CD4-positive, alpha-beta T cell (primary cell): ENCODE data around the gene TTLL6. TPM values are rescaled to one million over a fixed set of nuclear protein-coding genes. Genes with fewer than 3 reads are reported as not detected.

ENCODE experiments used
- ATAC-seq: fragments of 200-7000 bp; cut with Tn5 transposase; one replicate; pipeline ENCODE4 v1.10.0; 2022; ENCODE audit warnings: mild to moderate bottlenecking; ENCODE audit not compliant: poor library complexity
- CTCF ChIA-PET: fragments of 350-600 bp; sonication (Branson Sonifier 250); formaldehyde crosslinking; loops from one replicate; lab custom pipeline; 2021; ENCODE audit warnings: antibody characterized with exemption, inconsistent platforms; lab: Charles Lee
- POLR2A ChIA-PET: fragments of 350-600 bp; sonication (Branson Sonifier 250); formaldehyde crosslinking; loops from one replicate; lab custom pipeline; 2021; ENCODE audit warnings: antibody characterized with exemption, inconsistent platforms; lab: Charles Lee
- DNase-seq, 14 experiments: peaks; one replicate each; pipeline ENCODE4 v3.0.0-alpha.2; 2013 to 2020; ENCODE audit warnings: mixed read lengths in 2 of 14
- H3K27ac ChIP-seq, 2 donors: one replicate each; pipeline versions ENCODE4 v1.5.1 to v1.7.0; 2013; ENCODE audit warnings: low read length in 2 of 2, low read depth in 1 of 2, mild to moderate bottlenecking in 1 of 2
- H3K27me3 ChIP-seq, 2 experiments: 1 replicate in 1 of 2; 2 replicates in 1 of 2; pipeline versions ENCODE4 v1.6.1 to v1.7.0; 2013; ENCODE audit warnings: low read length in 2 of 2, control low read depth in 1 of 2, mild to moderate bottlenecking in 1 of 2, moderate library complexity in 1 of 2; ENCODE audit not compliant: insufficient read depth in 2 of 2, control insufficient read depth in 1 of 2
- H3K36me3 ChIP-seq: one replicate; pipeline ENCODE4 v1.6.1; 2013; ENCODE audit warnings: low read length, control low read depth; ENCODE audit not compliant: insufficient read depth
- H3K4me1 ChIP-seq: one replicate; pipeline ENCODE4 v1.6.1; 2013; ENCODE audit warnings: low read length, control low read depth; ENCODE audit not compliant: insufficient read depth
- H3K4me3 ChIP-seq: one replicate; pipeline ENCODE4 v1.5.1; 2013; ENCODE audit warnings: mild to moderate bottlenecking, low read length, moderate library complexity
- H3K9me3 ChIP-seq, 2 experiments: 1 replicate in 1 of 2; 2 replicates in 1 of 2; pipeline versions ENCODE4 v1.6.1 to v1.7.0; 2013; ENCODE audit warnings: low read length in 2 of 2, mild to moderate bottlenecking in 2 of 2, control low read depth in 1 of 2, moderate library complexity in 1 of 2; ENCODE audit not compliant: control insufficient read depth in 1 of 2, insufficient read depth in 1 of 2
- H3K27ac Mint-ChIP-seq: one replicate; pipeline ENCODE4 v1.8.0; 2020; ENCODE audit warnings: mixed read lengths
- H3K27me3 Mint-ChIP-seq: one replicate; pipeline ENCODE4 v1.8.0; 2021; ENCODE audit warnings: mixed read lengths
- H3K36me3 Mint-ChIP-seq: one replicate; pipeline ENCODE4 v1.8.0; 2021; ENCODE audit warnings: low read depth, mixed read lengths
- H3K4me1 Mint-ChIP-seq: one replicate; pipeline ENCODE4 v1.8.0; 2021; ENCODE audit warnings: low read depth, mixed read lengths
- H3K4me3 Mint-ChIP-seq: one replicate; pipeline ENCODE4 v1.8.0; 2020; ENCODE audit warnings: mild to moderate bottlenecking, mixed read lengths
- H3K9me3 Mint-ChIP-seq: one replicate; pipeline ENCODE4 v1.8.0; 2020; ENCODE audit warnings: mixed read lengths
- intact Hi-C, 2 experiments: fragments of 100-400 bp; cut with DNase I in 1 of 2; cut with micrococcal nuclease in 1 of 2; formaldehyde crosslinking; loops; one replicate each; pipeline versions ENCODE4 v1.15.1 to v1.9.0; 2023 to 2025; cut with DNase I, micrococcal nuclease
- total RNA-seq, 174 experiments: library from RNA in 2 of 174; stranded (reverse) in 2 of 174; gene quantifications; one replicate each; pipeline ENCODE4 v1.2.3 and lab custom pipeline; 2021 to 2026
- TF ChIP-seq, protein P1 (sequence below): fragments of 200-600 bp; IDR thresholded peaks from one replicate; pipeline ENCODE4 v1.8.0; 2022; ENCODE audit warnings: antibody characterized with exemption, mild to moderate bottlenecking

The TTLL6 gene
- total RNA-seq, 2 experiments from 2014 or later, result not detected

DNA sequence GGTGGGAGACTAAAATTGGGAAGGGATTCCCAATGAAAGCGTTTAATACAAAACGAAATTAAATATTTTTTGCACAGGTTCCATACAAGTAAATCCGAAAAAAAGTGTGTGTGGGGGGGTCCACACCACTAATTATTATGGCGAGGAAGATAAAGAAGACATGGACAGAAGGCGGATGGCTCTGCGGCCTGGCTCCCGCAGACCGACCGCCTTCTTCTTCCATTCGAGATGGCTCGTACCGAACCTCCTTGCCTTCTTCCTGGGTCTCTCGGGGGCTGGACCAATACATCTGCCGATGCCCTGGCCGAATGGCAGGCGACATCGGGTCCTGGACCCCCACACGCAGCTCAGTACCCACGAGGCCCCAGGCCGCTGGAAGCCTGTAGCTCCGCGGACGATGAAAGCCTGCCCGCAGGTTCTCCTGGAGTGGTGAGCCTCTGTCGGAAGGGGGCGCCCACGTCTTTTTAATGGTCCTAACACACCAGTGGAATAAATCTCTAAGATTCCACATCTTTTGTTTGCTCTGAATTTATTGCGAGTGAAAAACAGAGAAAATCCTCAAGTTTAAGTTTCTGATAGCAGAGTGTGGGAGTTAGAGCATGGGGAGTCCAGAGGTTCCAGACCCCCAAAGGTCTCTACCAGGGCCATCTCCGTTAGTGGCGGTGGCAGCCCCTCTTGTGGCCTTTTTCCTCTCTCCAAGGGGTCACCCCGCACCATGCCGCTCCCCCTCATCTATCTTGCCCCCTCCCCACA, 92.6 kb downstream of the TTLL6 start:
- DNase-seq (peak; percentile 56 to 84 (median 74)), ATAC-seq (peak; percentile 76)
- no peak overlapping the region for H3K27ac Mint-ChIP-seq
- CTCF ChIA-PET, result interaction anchor here (0.6 to 2.5 kb wide), 15 partner anchors 10 to 680 kb away, joined by 3 to 19 read pairs (median 4); partner anchors contain the start of gene TTLL6
- Histone ChIP-seq H3K4me1 (peaks cover 70% of the 10 kb centered on the region), H3K9me3 (peaks cover 0 to 74% of the 10 kb centered on the region in 2 experiments), H3K27me3 (peaks cover 99 to 100% of the 10 kb centered on the region in 2 experiments), H3K36me3 (no peaks in the 10 kb centered on the region), H3K27ac (no peak overlapping the region), H3K4me3 (peak overlapping the region; percentile 11)
- no peaks in the 10 kb centered on the region for H3K9me3 Mint-ChIP-seq
- POLR2A ChIA-PET, result interaction anchor here (0.8 to 1.2 kb wide), 4 partner anchors 92 to 160 kb away, joined by 3 to 4 read pairs (median 3); partner anchors contain the start of gene TTLL6
- H3K4me1 Mint-ChIP-seq, result peaks cover 50% of the 10 kb centered on the region
- H3K36me3 Mint-ChIP-seq, result no peaks in the 10 kb centered on the region
- H3K27me3 Mint-ChIP-seq, result peaks cover 100% of the 10 kb centered on the region
- peak overlapping the region; percentile 63 for H3K4me3 Mint-ChIP-seq
- TF ChIP-seq, protein P1, sequence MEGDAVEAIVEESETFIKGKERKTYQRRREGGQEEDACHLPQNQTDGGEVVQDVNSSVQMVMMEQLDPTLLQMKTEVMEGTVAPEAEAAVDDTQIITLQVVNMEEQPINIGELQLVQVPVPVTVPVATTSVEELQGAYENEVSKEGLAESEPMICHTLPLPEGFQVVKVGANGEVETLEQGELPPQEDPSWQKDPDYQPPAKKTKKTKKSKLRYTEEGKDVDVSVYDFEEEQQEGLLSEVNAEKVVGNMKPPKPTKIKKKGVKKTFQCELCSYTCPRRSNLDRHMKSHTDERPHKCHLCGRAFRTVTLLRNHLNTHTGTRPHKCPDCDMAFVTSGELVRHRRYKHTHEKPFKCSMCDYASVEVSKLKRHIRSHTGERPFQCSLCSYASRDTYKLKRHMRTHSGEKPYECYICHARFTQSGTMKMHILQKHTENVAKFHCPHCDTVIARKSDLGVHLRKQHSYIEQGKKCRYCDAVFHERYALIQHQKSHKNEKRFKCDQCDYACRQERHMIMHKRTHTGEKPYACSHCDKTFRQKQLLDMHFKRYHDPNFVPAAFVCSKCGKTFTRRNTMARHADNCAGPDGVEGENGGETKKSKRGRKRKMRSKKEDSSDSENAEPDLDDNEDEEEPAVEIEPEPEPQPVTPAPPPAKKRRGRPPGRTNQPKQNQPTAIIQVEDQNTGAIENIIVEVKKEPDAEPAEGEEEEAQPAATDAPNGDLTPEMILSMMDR, result peak; percentile 71
- intact Hi-C loops, result loop anchor here (1.0 to 5.0 kb wide), 3 partner anchors 67 to 273 kb away; partner anchors contain the start of gene IGF2BP1 (in 1 of the 2)

DNA sequence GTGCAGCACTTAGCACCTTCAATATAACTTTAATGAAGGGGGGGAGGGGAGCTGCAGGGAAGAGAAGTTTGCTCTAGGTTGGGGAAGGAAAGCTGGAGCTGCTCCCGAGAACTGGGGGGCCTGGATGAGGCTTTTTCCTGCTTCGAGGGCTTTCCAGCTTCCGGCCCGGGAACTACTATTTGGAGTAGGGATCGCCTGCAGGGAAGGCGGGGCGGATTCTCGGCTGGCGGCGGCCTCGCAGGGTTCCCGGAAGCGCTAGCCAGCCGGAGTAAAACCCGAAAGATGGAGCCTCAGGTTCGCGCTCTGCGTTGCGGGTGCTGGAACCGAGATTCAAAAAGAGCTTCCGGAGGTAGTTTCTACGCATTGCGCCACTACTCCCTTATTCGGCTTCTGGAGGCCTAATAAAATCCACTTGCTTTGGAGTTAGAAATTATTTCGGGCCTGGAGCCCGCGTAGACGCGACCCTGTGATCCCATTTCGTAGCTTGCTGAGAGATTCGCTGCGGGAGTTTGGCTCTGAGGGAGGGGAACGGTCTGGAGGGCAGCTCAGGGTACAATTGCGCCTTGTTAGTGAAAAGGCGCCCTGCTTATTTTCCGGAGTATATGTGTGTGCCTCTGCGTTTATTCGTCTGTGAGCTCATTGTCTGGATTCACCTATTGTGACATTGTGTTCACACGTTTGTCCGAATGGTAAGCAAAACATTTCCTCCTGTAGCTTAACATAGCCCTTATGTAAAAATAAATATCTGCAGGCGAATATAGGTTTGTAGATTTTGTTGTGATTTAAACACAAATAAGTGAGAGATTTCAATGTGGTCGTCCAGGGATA, 93.4 kb downstream of the TTLL6 start:
- ChIA-PET POLR2A (interaction anchor here (0.9 to 1.2 kb wide), 4 partner anchors 17 to 161 kb away, joined by 3 to 4 read pairs (median 3); partner anchors contain the start of gene TTLL6), CTCF (interaction anchor here (0.6 to 2.5 kb wide), 14 partner anchors 8 to 679 kb away, joined by 3 to 19 read pairs (median 4); no protein-coding TSS in a partner anchor)
- intact Hi-C loops, result loop anchor here (1.0 to 5.0 kb wide), 3 partner anchors 68 to 274 kb away; partner anchors contain the start of gene IGF2BP1 (in 1 of the 2)
- Histone ChIP-seq H3K4me1 (peaks cover 70% of the 10 kb centered on the region), H3K27me3 (peaks cover 99 to 100% of the 10 kb centered on the region in 2 experiments), H3K9me3 (peaks cover 0 to 74% of the 10 kb centered on the region in 2 experiments), H3K27ac (no peak overlapping the region), H3K4me3 (peak overlapping the region; percentile 11), H3K36me3 (no peaks in the 10 kb centered on the region)
- peak; percentile 27 for ATAC-seq
- DNase-seq, result peak in 3 of 14 experiments; percentile 21 to 50 (median 34)
- Mint-ChIP-seq H3K4me1 (peaks cover 52% of the 10 kb centered on the region), H3K9me3 (no peaks in the 10 kb centered on the region), H3K27ac (no peak overlapping the region), H3K4me3 (peak overlapping the region; percentile 5), H3K27me3 (peaks cover 100% of the 10 kb centered on the region), H3K36me3 (no peaks in the 10 kb centered on the region)
- TF ChIP-seq, protein P1, result no peak

DNA sequence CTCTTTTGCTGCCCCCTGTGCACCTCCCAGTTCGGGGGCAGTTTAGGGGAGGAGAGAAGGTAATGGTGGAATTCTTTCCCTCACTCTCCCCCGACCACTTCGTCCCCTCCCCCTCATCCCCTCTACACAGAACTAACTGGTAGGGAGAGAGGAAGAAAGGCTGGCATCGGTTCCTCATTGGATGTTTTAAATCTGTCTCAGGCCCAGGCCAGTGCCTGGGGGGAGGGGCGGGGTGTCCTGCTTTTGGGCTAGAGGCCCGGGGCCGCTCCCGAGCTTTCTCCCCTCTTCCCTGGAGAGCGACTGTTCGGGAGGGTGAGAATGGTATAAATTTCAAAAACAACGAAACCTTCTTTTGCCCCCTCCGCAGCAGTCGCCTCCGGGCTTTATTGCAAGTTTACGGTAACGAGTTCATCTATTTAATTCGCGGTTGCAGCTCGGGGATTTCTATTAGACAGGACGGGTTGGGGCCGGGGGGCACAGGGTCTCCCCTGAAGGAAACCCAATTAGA, 94.1 kb downstream of the TTLL6 start, which contains the start of gene PRAC2:
TSS of gene PRAC2 (plus strand) at position 271 of the 508 bp plus-strand sequence. CDS start 1,226 bp downstream, outside the sequence.
- POLR2A ChIA-PET, result interaction anchor here (0.6 to 1.1 kb wide), 2 partner anchors 10 to 18 kb away, joined by 3 to 4 read pairs; no protein-coding TSS in a partner anchor
- H3K27me3 ChIP-seq, result peaks cover 99 to 100% of the 10 kb centered on the region in 2 experiments
- intact Hi-C loops, result loop anchor here in 1 of 2 experiments (5.0 kb wide), 1 partner anchor 274 kb away; the partner anchor contains the start of gene IGF2BP1
- DNase-seq, result no peak
- H3K27me3 Mint-ChIP-seq, result peaks cover 100% of the 10 kb centered on the region
- ATAC-seq, result no peak
- peaks cover 69% of the 10 kb centered on the region for H3K4me1 ChIP-seq
- H3K4me1 Mint-ChIP-seq, result peaks cover 55% of the 10 kb centered on the region
- peak within 1 kb of the TSS; percentile 8 for H3K4me3 ChIP-seq
- no peak within 1 kb of the TSS for H3K27ac Mint-ChIP-seq
- H3K36me3 ChIP-seq, result no peaks in the 10 kb centered on the region
- peaks cover 0 to 72% of the 10 kb centered on the region in 2 experiments for H3K9me3 ChIP-seq
- no peaks in the 10 kb centered on the region for H3K36me3 Mint-ChIP-seq
- no peak within 1 kb of the TSS for H3K27ac ChIP-seq
- CTCF ChIA-PET, result interaction anchor here (0.9 to 1.1 kb wide), 2 partner anchors 8 to 679 kb away, joined by 3 read pairs; no protein-coding TSS in a partner anchor
- peak within 1 kb of the TSS; percentile 5 for H3K4me3 Mint-ChIP-seq
- TF ChIP-seq, protein P1, result no peak
- H3K9me3 Mint-ChIP-seq, result no peaks in the 10 kb centered on the region
